ENCODE measurements around the gene TSHZ1. TPM values are rescaled to one million over a fixed set of nuclear protein-coding genes. Genes with fewer than 3 reads are reported as not detected.

The TSHZ1 gene
- total and polyA plus RNA-seq, 8 donors: 13.3 to 38.5 (median 31.7) TPM

DNA sequence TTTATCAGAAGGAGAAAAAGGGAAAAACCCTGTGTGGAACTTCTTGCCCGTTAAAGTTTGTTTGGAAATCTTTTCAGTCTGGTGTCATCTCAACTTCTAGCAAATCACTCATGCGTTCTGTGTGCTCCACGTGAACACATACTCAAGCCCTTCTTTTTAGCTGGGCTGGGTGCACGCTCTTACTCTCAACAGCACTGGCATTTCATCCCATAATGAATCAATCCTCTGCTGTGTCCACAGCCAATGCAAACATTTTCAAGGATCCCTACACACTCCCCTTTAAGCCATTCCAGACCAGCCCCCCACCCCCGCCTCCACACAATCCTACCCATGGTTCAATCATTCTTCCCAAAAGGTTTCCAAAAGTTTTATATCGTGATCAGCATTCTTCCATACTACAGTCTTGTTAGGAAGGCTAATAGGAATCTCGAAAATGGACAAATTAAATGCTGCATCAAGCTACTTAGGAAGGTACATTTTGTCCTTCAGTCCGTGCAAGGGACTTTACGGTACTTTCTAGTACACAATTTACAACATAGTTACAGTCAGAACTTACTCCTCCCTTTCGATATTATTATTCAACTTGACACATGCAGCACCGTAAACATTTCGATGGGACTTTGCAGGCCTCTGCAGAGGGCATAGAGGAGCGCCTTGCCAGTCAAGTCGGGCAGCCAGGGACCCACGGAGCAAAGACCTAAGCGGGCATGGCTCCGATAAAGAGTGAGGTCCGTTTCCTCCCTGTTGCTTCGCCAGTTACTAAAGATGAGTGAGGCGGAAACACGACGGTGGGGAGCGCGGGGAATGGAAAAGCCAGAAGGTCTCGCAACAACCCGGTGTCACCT is 3.1 kb upstream of the TSHZ1 start:
- ATAC-seq (no peak), DNase-seq (no peak)
- Histone ChIP-seq H3K27me3 (peaks cover 0 to 26% of the 10 kb centered on the region in 2 donors), H3K4me3 (peak overlapping the region; percentile 76 to 93), H3K9me3 (no peaks in the 10 kb centered on the region), H3K36me3 (no peaks in the 10 kb centered on the region), H3K4me1 (peaks cover 14 to 62% of the 10 kb centered on the region in 2 donors), H3K27ac (peak overlapping the region; percentile 95 to 98)
- TF ChIP-seq CTCF (IDR thresholded peaks at IDR 0.05): no peak
- intact Hi-C loops (cut with DNase I): no loop called here

- peaks cover 0 to 26% of the 10 kb centered on the region in 2 donors for H3K27me3 ChIP-seq
- intact Hi-C loops (cut with DNase I): no loop called here
- H3K4me1 ChIP-seq: peaks cover 14 to 66% of the 10 kb centered on the region in 2 donors
- H3K9me3 ChIP-seq: no peaks in the 10 kb centered on the region
- ATAC-seq (peak; percentile 10), DNase-seq (peak in 2 of 4 donors; percentile 71 to 89)
- peak overlapping the region; percentile 76 to 93 for H3K4me3 ChIP-seq
- H3K36me3 ChIP-seq: no peaks in the 10 kb centered on the region
- H3K27ac ChIP-seq: peak overlapping the region; percentile 95 to 98
- no peak for TF ChIP-seq CTCF (IDR thresholded peaks at IDR 0.05)
Observed at GRCh38 chr18:75208155-75208835, 2.3 kb upstream of the TSHZ1 start.

DNA sequence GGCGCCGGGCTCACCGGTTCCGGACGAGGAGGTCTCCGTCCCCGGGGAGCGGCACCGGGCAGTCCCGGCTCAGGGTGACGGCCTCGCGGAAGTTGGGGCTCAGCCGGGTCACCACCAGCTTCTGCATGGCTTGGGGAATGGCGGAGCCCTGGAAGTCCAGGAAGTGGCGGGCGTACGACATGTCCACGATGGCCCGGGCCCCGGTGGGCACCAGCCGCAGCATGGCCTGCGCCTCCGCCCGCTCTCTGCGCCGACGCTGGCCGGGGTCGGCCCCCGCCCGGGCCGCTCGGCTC is 1.8 kb upstream of the TSHZ1 start:
- Histone ChIP-seq H3K4me3 (peak overlapping the region; percentile 76 to 93), H3K9me3 (no peaks in the 10 kb centered on the region), H3K4me1 (peaks cover 14 to 67% of the 10 kb centered on the region in 2 donors), H3K27ac (peak overlapping the region; percentile 95 to 98), H3K27me3 (peaks cover 0 to 25% of the 10 kb centered on the region in 2 donors), H3K36me3 (no peaks in the 10 kb centered on the region)
- ATAC-seq (peak; percentile 0), DNase-seq (peak in 2 of 4 donors; percentile 64 to 89)
- intact Hi-C loops (cut with DNase I): no loop called here
- TF ChIP-seq CTCF (IDR thresholded peaks at IDR 0.05): no peak

DNA sequence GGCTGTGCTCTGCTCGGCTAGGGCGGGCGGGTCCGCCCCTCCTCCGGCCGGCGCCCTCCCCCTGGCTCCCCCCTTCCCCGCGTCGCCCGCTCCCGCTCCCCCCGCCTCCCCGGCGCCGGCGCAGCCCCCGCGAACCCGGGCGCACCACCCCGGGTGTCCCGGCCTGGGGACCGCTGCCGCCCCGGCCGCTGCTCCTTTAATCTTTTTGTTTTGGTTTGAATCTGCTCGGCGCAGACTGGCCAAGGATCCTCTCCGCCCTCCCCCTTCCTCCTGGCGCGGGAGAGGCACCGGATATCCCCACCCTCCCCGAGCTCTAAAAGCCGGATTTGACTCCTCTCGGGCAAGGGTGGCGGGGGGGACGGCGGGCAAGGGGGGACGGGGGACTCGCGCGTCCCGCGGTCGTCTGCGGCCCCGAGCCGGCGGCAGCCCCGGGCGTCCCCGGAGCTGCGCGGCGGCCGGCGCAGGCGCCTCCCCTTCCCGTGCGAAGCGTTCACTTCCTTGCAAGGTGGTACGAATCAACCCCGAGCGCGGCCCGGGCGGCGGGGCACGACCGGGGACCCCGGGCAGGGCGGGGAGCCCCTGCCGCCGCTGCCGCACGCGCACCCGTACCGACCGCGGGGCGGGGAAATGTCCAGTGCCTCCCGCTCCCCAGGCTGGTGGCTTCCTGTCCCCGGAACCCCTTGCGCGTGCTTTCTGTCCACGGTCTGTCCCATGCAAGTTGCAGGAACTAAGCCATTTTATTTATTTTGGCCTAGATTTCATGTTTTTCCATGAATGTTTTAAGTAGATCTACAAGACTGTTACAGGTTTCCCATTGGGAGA is 1.3 kb upstream of the TSHZ1 start, which contains the start of gene PTGR3:
Gene PTGR3, minus strand, starts transcription at position 11 of the 822 bp plus-strand sequence. CDS start 81 bp downstream, outside the sequence.
- peak within 1 kb of the TSS; percentile 76 to 93 for H3K4me3 ChIP-seq
- peaks cover 10 to 67% of the 10 kb centered on the region in 2 donors for H3K4me1 ChIP-seq
- peak within 1 kb of the TSS; percentile 95 to 98 for H3K27ac ChIP-seq
- intact Hi-C loops (cut with DNase I): no loop called here
- no peak for TF ChIP-seq CTCF (IDR thresholded peaks at IDR 0.05)
- H3K27me3 ChIP-seq: peaks cover 0 to 20% of the 10 kb centered on the region in 2 donors
- no peaks in the 10 kb centered on the region for H3K9me3 ChIP-seq
- no peaks in the 10 kb centered on the region for H3K36me3 ChIP-seq
- DNase-seq (peak; percentile 81 to 94 (median 90)), ATAC-seq (peak; percentile 64)

All from left lung (tissue), 10 donors.